Tibial artery (tissue), 4 donors: ENCODE data around the gene NRSN1.

Source experiments
- DNase-seq, 2 donors: peaks; one replicate each; pipeline ENCODE4 v3.0.0-alpha.2; 2019
- H3K27ac ChIP-seq, 2 donors: fragments of 200-600 bp; sonication (generic) in 1 of 2; 1 replicate in 1 of 2; 2 replicates in 1 of 2; pipeline ENCODE4 v1.5.1; 2018 to 2019; ENCODE audit warnings: mild to moderate bottlenecking in 1 of 2
- H3K27me3 ChIP-seq, 2 donors: fragments of 200-600 bp; sonication (generic) in 1 of 2; one replicate each; pipeline versions ENCODE4 v1.5.1 to v1.6.0; 2016 to 2019
- H3K36me3 ChIP-seq, 3 donors: fragments of 200-600 bp; sonication (generic) in 2 of 3; one replicate each; pipeline ENCODE4 v1.5.1; 2016 to 2019; ENCODE audit warnings: mild to moderate bottlenecking in 2 of 3
- H3K4me1 ChIP-seq, 4 donors: fragments of 200-600 bp; sonication (generic) in 2 of 4; 1 replicate in 3 of 4; 2 replicates in 1 of 4; pipeline ENCODE4 v1.5.1; 2016 to 2019
- H3K4me3 ChIP-seq, 2 donors: fragments of 200-600 bp; sonication (generic) in 1 of 2; 1 replicate in 1 of 2; 2 replicates in 1 of 2; pipeline ENCODE4 v1.5.1; 2018 to 2019; ENCODE audit warnings: mild to moderate bottlenecking in 2 of 2
- H3K9me3 ChIP-seq, 3 donors: fragments of 200-600 bp; sonication (generic) in 1 of 3; one replicate each; pipeline ENCODE4 v1.5.1; 2016 to 2019
- intact Hi-C: fragments of 100-400 bp; cut with DNase I; formaldehyde crosslinking; loops from one replicate; pipeline ENCODE4 v1.15.0; 2023; ENCODE audit warnings: low total_unique reads
- TF ChIP-seq, protein P1 (sequence below), 2 experiments: fragments of 200-600 bp in 1 of 2; fragments of 450-650 bp in 1 of 2; IDR thresholded peaks; one replicate each; pipeline ENCODE4 v1.5.1; 2017 to 2019; ENCODE audit warnings: antibody characterized with exemption in 2 of 2, mild to moderate bottlenecking in 1 of 2, moderate library complexity in 1 of 2

NRSN1 gene

DNA sequence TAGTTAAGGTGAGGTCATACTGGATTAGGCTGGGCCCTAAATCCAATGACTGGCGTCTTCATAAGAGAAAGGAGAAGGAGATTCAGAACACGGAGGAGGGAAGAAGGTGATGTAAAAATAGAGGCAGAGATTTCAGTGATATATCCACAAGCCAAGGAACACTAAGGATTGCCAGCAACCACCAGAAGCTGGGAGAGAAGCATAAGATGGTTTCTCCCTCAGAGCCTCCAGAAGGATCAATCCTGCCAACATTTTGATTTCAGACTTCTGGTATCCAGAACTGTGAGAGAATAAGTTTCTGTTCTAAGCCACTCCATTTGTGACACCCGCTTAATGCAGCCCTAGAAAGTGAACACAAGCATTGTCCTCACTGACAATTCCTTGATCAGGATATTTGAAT is 33.6 kb upstream of the NRSN1 start:
- Histone ChIP-seq H3K27ac (no peak overlapping the region), H3K36me3 (no peaks in the 10 kb centered on the region), H3K9me3 (no peaks in the 10 kb centered on the region), H3K4me3 (no peak overlapping the region), H3K27me3 (no peaks in the 10 kb centered on the region), H3K4me1 (no peaks in the 10 kb centered on the region)
- intact Hi-C loops = no loop called here
- TF ChIP-seq, protein P1, sequence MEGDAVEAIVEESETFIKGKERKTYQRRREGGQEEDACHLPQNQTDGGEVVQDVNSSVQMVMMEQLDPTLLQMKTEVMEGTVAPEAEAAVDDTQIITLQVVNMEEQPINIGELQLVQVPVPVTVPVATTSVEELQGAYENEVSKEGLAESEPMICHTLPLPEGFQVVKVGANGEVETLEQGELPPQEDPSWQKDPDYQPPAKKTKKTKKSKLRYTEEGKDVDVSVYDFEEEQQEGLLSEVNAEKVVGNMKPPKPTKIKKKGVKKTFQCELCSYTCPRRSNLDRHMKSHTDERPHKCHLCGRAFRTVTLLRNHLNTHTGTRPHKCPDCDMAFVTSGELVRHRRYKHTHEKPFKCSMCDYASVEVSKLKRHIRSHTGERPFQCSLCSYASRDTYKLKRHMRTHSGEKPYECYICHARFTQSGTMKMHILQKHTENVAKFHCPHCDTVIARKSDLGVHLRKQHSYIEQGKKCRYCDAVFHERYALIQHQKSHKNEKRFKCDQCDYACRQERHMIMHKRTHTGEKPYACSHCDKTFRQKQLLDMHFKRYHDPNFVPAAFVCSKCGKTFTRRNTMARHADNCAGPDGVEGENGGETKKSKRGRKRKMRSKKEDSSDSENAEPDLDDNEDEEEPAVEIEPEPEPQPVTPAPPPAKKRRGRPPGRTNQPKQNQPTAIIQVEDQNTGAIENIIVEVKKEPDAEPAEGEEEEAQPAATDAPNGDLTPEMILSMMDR (IDR thresholded peaks at IDR 0.05) = no peak
- no peak for DNase-seq

DNA sequence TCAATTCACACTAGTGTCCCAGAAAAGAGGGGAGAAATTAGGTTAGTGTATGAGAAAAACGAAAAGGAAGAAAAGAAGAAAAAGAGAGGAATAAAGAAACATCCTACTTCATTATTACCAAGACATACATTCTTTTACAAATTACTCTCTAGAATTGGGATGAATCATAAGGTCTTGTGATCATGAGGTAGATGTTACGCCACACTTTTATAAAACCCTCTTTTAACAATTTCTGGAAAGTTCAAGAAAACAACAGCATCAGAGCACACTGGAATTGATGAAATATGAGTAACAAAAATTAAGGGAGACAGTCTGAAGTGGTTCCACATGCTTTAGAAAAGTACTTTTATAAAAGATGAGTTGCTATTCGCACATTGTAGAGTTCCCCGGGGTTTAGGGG is 32.6 kb upstream of the NRSN1 start:
- Histone ChIP-seq H3K4me3 (no peak overlapping the region), H3K27me3 (no peaks in the 10 kb centered on the region), H3K36me3 (no peaks in the 10 kb centered on the region), H3K4me1 (no peaks in the 10 kb centered on the region), H3K27ac (no peak overlapping the region), H3K9me3 (no peaks in the 10 kb centered on the region)
- DNase-seq = no peak
- intact Hi-C loops = no loop called here
- TF ChIP-seq, protein P1 (IDR thresholded peaks at IDR 0.05) = no peak

DNA sequence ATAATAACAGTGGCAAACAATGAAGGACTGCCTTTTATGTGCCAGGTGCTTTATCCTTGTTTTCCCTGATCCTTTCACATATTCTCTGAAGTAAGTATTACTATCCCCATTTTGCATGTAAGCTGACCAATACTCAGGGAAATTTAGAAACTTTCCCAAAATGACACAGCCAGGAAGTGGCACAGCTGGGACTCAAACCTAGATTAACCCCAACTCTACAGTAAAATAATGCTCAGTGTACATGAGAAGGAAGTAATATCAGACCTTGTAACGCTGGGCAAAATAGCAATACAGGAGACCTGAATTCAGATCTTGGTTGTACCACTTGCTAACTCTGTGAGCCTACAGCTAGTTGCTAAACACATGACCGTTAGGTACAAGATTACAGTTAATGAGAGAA is 26.8 kb upstream of the NRSN1 start:
- intact Hi-C loops = no loop called here
- H3K4me3 ChIP-seq = no peak overlapping the region
- no peak for DNase-seq
- H3K9me3 ChIP-seq = no peaks in the 10 kb centered on the region
- H3K4me1 ChIP-seq = no peaks in the 10 kb centered on the region
- TF ChIP-seq, protein P1 (IDR thresholded peaks at IDR 0.05) = no peak
- H3K36me3 ChIP-seq = no peaks in the 10 kb centered on the region
- no peak overlapping the region for H3K27ac ChIP-seq
- no peaks in the 10 kb centered on the region for H3K27me3 ChIP-seq

- no peak overlapping the region for H3K4me3 ChIP-seq
- DNase-seq = no peak
- no peaks in the 10 kb centered on the region for H3K36me3 ChIP-seq
- no peaks in the 10 kb centered on the region for H3K27me3 ChIP-seq
- intact Hi-C loops = no loop called here
- TF ChIP-seq, protein P1 (IDR thresholded peaks at IDR 0.05) = no peak
- no peaks in the 10 kb centered on the region for H3K9me3 ChIP-seq
- H3K27ac ChIP-seq = no peak overlapping the region
- no peaks in the 10 kb centered on the region for H3K4me1 ChIP-seq
Measured at GRCh38 chr6:24100024-24100769, 25.8 kb upstream of the NRSN1 start.

GRCh38 chr6:24100770-24101155 is 25.3 kb upstream of the NRSN1 start:
- Histone ChIP-seq H3K36me3 (no peaks in the 10 kb centered on the region), H3K4me1 (no peaks in the 10 kb centered on the region), H3K4me3 (no peak overlapping the region), H3K9me3 (no peaks in the 10 kb centered on the region), H3K27ac (no peak overlapping the region), H3K27me3 (no peaks in the 10 kb centered on the region)
- DNase-seq = no peak
- TF ChIP-seq, protein P1 (IDR thresholded peaks at IDR 0.05) = no peak
- intact Hi-C loops = no loop called here

DNA sequence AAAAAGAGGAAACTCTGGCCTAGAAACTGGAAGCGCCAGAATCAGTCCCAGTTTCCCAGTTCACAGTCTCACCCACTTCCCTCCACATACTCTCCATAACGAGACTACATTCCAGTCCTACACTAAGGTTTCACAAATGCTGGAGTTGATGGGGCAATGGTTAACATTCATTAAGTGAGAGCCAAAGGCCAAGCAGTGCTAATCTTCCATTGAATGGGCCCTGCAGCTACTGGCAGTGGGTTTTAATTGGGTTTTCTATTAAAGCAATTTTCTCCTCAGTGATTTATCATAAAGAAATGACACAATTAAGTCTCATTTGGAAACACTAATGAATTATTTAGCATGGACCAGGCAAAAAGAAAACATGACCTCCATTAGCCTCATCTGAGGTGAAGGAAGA is 20.8 kb upstream of the NRSN1 start:
- intact Hi-C loops = no loop called here
- no peaks in the 10 kb centered on the region for H3K9me3 ChIP-seq
- H3K4me1 ChIP-seq = no peaks in the 10 kb centered on the region

More for the DNA sequence above, 20.8 kb upstream of the NRSN1 start:
- H3K36me3 ChIP-seq = no peaks in the 10 kb centered on the region
- TF ChIP-seq, protein P1 (IDR thresholded peaks at IDR 0.05) = no peak
- no peak overlapping the region for H3K27ac ChIP-seq
- H3K4me3 ChIP-seq = no peak overlapping the region
- no peaks in the 10 kb centered on the region for H3K27me3 ChIP-seq
- DNase-seq = no peak
